ENCODE measurements around the gene NUDT22.

Gene NUDT22

DNA sequence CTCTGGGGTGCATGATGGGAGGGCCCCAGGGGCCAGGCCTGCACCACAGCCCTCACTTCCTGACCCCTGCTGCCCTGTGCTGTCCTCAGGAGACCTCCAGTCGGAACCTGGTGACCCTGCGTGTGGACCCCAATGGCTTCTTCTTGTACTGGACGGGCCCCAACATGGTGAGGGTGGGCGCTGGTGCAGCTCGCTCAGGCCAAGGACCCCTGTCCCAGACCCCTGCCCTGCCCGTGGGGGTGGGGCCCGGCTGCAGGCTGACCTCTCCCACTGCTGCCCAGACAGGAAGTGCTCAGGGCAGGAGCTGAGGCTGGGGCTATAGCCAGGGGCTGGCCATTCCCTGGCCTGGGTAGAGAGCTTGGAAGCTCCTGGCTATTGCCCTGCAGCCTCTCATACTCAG is 28.3 kb downstream of the NUDT22 start:
- DNase-seq (ENCODE audit: low read depth in 2 of 2), result no peak

DNA sequence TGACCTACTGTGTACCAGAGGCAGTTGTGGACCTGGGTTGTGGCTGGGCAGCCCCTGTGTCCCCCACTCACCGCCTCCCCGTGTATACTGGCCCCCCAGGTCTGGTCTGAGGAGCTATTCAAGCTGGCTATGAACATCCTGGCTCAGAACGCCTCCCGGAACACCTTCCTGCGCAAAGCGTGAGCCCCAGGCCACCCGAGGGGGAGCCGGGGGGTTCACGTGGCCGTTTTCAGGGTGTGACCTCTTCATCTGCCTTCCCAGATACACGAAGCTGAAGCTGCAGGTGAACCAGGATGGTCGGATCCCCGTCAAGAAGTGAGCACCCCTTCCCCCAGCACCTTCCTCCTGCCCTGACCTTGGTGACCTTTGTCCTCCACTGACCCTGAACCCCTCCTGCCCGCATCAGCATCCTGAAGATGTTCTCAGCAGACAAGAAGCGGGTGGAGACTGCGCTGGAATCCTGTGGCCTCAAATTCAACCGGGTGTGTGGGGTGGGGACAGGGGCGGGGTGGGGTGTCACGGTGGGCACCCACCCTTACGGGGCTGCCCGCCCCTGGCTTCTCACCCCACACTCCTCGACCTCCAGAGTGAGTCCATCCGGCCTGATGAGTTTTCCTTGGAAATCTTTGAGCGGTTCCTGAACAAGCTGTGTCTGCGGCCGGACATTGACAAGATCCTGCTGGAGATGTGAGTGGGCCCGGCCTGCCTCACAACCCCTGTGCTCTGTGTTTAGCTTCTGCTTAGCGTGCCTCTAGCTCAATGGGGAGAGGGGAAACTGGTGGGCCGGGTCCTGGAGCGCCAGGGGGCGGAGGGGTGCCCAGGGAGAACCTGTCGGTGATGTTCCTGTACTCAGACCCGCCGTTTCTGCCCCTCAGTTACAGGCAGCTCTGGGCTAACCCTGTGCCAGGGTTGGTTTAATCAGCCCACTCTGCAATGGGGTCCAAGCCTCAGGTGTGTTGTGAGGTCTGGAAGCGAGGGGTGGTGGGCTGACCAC is 29.4 kb downstream of the NUDT22 start:
- DNase-seq (ENCODE audit: low read depth in 2 of 2), result no peak

DNA sequence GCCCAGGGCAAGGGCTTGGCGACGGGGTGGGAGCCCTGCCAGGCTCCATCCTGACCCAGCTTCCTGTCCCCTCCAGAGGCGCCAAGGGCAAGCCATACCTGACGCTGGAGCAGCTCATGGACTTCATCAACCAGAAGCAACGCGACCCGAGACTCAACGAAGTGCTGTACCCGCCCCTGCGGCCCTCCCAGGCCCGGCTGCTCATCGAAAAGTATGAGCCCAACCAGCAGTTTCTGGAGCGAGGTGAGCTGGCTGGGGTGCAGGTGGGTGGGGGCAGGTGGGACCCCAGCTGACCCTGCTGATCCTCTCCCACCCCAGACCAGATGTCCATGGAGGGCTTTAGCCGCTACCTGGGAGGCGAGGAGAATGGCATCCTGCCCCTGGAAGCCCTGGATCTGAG is 30.2 kb downstream of the NUDT22 start:
- no peak for DNase-seq (ENCODE audit: low read depth in 2 of 2)

DNA sequence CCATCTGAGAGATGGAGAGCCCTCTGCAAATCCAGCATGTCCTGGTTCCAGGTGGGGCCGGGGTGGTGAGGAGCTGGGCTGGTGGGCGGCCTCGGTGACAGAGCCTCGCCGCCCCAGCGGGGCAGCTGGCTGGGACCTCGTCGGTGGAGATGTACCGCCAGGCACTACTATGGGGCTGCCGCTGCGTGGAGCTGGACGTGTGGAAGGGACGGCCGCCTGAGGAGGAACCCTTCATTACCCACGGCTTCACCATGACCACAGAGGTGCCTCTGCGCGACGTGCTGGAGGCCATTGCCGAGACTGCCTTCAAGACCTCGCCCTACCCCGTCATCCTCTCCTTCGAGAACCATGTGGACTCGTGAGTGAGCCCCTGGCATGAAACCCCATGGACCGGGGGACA is 32.3 kb downstream of the NUDT22 start:
- no peak for DNase-seq (ENCODE audit: low read depth in 2 of 2)

DNA sequence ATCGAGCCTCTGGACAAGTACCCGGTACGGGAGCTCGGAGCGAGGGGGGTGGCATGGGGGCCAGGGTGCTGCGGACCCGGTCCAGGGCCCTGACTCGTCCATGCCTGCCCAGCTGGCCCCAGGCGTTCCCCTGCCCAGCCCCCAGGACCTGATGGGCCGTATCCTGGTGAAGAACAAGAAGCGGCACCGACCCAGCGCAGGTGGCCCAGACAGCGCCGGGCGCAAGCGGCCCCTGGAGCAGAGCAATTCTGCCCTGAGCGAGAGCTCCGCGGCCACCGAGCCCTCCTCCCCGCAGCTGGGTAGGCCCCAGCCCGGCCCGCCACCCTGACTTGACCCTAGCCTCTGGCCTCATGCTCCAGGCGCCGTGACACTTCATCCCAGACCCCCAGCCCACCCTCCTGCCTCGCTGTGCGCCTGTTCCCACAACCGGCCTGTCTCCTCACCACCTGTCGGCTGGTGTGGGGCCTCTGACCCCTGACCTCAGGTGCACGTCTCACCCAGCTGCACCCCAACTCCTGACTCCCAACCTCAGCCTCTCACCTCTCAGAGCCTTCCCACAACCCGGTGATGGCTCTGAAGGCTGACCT is 33.0 kb downstream of the NUDT22 start:
- DNase-seq (ENCODE audit: low read depth in 2 of 2), result no peak

DNA sequence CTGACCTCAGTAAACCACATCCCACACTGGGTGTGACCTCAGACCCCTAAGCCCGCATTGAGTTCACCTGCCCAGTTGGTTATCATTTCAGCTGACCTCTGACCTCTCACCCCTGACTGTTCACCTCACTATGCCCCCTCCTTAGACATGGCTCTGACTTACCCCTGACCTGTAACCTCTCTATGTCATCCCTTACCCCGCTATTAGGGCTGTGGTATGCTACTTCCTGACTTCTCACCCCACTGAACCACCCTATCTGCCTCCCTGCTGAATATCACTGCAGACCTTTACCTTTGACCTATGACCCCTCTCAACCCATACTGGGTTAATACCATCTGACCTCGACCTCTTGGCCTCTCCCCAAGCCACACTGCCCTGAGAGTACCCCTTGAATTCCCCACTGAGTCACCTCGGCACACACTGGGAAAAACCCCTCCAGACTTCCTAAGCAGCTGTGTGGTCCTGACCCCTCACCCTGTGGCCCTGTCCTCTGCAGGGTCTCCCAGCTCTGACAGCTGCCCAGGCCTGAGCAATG is 33.5 kb downstream of the NUDT22 start:
- DNase-seq (ENCODE audit: low read depth in 2 of 2), result no peak

DNA sequence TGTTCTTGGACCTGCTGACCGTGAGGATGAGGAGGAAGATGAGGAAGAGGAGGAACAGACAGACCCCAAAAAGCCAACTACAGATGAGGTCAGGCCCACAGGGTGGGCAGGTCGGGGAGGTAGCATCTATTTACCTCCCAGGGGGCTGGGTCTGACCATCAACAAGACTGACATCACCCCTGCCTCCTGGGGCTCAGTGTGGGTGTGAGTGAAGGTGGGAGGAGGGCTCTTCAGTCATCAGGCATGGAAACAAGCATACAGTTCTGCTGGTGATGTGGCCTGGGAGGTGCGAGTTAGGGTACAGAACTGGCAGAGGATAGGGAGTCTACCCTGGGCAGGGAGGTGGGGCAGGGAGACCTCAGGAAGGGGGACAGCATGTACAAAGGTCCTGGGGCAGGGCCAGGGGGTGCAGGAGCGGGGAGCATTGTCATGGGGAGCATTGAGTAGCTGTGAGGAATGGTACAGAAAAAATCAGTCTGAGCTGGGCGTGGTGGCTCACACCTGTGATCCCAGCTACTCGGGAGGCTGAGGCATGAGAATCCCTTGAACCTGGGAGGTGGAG is 34.2 kb downstream of the NUDT22 start:
- DNase-seq (ENCODE audit: low read depth in 2 of 2), result no peak

DNA sequence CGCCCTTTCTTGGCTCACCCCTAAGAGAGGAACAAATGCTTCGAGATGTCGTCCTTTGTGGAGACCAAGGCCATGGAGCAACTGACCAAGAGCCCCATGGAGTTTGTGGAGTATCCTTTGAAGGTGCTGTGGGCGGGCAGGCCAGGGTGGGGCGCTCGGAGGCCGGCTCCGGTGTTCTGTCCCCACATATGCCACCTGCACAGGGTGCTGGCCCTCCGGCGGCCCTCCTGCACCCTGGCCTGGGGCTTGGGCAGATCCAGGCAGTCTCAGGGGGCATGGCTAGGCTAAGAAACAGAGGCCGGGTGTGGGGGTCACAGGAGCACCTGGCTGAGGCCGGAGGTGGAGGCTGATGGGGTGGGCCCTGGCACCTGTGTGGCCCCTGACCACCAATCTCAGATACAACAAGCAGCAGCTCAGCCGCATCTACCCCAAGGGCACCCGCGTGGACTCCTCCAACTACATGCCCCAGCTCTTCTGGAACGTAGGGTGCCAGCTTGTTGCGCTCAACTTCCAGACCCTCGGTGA is 35.5 kb downstream of the NUDT22 start:
- no peak for DNase-seq (ENCODE audit: low read depth in 2 of 2)

DNA sequence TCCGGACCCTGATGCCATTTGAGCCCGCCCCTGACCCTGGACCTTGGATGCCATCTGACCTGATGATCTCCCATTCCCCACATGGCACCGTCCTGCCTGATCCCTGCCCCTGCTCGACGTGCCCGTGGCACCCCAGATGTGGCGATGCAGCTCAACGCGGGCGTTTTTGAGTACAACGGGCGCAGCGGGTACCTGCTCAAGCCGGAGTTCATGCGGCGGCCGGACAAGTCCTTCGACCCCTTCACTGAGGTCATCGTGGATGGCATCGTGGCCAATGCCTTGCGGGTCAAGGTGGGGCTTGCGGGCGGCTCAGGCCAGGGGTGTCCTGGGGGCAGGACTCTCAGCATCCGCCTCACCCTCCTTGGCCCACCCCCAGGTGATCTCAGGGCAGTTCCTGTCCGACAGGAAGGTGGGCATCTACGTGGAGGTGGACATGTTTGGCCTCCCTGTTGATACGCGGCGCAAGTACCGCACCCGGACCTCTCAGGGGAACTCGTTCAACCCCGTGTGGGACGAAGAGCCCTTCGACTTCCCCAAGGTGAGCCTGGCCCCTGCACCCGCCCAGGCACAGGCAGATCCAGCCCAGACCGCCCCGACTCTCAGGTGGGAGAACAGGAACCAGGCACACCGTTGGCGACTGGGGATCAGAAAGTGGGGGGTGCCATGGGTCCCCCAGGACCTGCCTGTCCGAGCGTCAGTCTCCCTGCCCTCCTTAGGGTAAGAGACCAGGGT is 36.4 kb downstream of the NUDT22 start:
- no peak for DNase-seq (ENCODE audit: low read depth in 2 of 2)

DNA sequence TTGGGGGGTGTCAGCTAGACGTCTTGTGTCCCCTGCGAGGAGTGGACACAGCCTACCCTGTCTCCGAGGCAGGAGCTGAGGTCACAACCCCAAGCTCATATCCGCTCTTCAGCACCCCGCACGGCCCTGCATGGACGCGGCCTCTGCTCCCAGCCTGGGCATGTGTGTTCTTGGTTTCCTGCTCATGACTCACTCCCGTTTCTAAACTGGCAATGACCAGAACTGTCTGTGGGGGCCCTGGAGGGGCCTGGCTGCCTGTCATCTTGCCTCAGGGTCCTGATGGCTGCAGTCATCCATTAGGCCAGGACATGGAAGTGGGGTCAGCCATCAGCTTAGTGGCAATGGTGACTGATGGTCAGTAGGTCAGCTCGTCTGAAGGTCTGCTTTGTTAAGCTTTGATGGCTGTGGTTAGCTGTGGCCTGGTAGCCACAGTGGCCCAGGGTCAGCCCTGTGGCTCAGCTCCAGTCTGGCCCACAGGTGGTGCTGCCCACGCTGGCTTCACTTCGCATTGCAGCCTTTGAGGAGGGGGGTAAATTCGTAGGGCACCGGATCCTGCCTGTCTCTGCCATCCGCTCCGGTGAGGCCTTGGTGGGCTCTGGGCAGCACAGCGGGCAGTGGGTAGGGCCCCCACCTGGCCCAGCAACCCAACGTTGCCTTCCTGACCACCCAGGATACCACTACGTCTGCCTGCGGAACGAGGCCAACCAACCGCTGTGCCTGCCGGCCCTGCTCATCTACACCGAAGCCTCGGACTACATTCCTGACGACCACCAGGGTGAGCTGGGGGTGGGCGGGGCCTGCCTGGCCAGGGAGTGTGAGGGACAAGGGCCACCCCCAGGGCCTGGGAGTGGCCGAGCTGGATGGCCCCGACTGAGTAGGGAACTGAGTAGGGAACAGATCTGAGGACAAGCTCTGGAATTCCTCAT is 37.2 kb downstream of the NUDT22 start:
- no peak for DNase-seq (ENCODE audit: low read depth in 2 of 2)

DNA sequence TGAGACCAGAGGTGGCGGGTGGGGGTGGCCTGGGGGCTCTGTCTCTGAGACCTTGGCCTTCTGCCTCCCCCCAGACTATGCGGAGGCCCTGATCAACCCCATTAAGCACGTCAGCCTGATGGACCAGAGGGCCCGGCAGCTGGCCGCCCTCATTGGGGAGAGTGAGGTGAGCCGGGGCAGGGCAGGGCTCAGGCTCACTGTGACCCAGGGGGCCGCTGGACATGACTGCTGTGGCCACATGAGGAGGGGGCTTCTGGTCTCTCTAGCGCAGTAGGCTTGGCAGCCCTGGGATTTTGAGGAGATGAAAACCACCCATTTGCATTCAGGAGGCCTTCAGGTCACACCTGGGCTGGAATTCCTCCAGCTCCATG is 37.9 kb downstream of the NUDT22 start:
- DNase-seq (ENCODE audit: low read depth in 2 of 2), result no peak

DNA sequence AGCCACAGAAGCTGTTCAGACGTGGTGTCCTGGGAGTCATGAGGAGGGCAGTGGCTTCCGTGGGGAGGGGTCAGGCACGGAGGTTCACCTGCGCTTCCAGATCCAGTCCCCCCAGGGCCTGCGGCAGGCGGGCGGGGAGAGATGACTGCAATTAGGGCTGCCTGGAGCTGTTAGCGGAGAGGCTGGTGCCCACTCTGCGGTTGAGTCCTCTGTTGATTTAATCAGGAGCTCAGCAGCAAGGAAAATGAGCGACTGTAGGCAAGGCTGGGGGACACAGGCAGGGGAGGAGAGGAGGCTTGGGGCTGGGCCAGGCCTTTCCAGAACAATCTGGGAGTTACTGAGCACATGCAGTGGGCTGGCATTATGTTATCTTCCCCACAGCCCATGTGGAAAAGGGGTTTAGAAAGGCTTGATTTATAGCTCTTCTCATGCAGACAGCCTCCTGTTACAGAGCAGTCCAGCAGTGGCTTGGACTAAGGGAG is 38.3 kb downstream of the NUDT22 start:
- no peak for DNase-seq (ENCODE audit: low read depth in 2 of 2)

DNA sequence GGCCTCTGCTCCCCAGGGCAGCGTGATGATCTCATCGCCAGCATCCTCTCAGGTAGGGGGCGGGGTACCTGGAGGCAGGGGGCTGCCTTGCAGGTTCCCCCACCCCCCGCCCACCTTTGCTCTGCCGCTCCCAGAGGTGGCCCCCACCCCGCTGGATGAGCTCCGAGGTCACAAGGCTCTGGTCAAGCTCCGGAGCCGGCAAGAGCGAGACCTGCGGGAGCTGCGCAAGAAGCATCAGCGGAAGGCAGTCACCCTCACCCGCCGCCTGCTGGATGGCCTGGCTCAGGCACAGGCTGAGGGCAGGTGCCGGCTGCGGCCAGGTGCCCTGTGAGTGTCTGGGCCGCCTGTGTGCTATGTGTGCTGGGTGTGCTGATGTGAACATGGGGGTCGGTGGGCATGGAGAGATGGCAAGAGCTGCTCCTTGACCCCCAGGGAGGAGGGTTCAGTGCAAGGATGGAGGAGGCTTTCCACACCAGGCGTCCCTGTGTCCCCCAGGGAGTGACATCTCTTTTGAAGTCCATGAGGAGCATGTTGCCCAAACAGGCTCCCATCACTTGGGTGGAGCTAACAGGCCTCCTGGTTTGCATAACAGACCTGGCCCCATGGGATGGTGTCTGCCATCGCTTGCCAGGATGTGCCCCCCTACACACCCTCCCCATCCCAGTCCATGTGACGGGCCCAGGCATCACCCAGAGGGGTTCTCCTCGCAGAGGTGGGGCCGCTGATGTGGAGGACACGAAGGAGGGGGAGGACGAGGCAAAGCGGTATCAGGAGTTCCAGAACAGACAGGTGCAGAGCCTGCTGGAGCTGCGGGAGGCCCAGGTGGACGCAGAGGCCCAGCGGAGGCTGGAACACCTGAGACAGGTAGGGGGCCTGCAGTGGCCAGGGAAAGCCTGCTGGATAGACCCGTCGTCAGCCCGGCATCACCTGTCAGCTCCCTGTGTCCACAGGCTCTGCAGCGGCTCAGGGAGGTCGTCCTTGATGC is 39.4 kb downstream of the NUDT22 start:
- no peak for DNase-seq (ENCODE audit: low read depth in 2 of 2)

DNA sequence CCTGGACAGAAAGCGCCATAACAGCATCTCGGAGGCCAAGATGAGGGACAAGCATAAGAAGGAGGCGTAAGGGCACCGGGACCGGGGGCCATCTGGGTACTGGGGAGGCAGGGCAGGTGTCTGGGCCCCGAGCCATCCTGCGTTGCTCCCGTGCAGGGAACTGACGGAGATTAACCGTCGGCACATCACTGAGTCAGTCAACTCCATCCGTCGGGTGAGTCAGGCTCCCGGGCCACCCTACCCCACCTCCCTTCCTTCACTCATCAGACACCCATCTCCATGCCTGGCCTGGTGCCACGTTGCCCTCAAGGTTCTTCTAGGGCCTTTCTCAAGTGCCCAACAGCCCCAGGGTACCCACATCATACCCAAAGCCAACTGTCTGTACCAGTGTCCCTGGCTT is 40.3 kb downstream of the NUDT22 start:
- no peak for DNase-seq (ENCODE audit: low read depth in 2 of 2)

DNA sequence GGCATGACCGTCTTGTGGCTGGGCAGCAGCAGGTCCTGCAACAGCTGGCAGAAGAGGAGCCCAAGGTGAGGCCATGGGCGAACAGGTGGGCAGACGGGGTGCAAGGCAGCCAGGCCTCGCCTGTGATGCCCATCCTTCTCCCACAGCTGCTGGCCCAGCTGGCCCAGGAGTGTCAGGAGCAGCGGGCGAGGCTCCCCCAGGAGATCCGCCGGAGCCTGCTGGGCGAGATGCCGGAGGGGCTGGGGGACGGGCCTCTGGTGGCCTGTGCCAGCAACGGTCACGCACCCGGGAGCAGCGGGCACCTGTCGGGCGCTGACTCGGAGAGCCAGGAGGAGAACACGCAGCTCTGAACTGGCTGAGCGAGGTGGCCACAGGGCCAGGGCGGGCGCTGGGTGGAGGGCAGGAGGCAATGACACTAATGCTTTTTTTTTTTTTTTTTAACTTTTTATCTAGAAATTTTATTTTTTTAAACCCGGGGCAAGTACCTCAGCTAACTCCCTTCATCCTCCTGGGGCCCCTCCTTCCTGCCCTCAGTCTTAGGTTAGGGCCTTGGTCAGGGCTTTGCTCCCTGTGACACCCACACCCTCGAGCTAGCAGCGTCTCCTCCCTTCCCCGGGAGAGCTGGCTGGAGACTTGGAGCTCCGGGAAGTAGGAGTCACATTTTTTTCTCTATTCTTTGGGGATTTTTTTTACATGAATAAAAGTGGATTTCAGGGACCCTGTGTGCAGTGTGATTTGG is 41.3 kb downstream of the NUDT22 start:
- no peak for DNase-seq (ENCODE audit: low read depth in 2 of 2)

DNA sequence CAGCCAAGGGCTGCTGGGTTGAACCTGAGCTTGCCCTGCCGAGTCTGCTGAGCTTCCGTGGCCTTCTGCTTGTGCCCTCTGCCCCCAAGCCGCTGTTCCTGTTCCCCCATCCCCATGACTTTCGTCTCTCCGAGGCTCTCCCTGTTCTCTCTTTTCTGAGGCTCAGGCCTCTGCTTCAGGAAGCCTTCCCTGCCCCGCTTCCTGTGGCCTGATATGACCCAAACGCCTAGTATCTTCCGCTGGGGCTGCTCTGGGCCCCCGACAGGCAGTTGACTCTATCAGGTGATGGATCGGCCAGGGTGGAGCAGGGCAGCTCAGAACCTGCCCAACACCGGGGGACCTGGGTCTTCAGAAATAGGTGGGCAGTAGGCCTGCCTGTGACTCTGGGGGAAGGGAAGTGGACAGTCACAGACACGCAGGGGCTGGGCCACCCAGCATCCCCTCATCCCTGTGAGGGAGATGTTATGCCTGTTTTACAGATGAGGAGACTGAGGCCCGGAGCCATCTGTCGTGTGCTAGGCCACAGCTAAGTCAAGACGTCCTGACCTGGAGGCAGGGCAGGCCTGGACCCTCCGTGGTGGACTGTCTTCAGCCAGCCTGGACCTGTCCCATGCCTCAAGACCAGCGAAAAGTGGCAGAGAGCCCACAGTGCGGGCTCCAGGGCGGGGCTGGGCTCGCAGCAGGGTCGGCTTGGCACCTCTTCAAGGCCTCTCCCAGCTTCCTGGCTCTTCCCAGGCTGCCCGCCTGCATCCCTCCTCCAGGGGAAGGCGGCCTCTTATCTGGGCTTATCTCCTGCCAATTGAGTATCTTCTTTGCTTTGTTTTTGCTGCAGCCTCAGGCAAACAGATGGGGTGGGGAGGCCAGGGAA is 42.2 kb downstream of the NUDT22 start:
- no peak for DNase-seq (ENCODE audit: low read depth in 2 of 2)

DNA sequence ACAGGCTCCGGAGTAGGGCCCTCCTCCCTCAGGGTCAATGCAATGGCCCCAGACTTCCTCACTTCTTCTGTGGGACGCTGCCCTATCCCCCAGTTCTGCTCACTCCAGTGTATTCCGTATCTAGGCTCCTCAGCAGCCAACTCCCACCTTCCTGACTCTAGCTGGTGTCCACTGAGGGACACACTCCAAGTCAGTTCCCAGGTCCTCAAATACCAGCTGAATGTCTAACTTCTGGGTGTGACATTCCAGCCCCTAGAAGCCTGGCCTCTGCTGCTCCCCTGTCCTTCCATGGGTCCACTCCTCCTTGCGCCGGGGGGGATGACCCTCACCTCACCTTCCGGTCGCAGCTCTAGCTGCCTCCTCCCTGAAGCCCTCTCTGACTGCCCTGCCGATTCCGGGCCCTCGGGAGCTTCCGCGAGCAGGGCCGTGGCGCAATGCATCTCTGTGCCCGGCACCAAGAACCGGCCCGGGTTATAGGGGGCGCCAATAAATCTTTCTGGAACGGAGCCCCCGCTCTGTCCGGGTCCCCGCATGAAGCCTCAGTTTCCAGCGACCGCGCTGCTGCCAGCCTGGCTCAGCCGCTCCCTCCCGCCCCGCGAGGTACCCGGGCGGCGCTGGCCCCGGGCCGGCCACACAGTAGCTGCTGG is 42.9 kb downstream of the NUDT22 start:
- peak; percentile 23 to 54 for DNase-seq (ENCODE audit: low read depth in 2 of 2)

Data from stimulated activated CD4-positive, alpha-beta T cell treated with anti-CD3 and anti-CD28 coated beads, Interleukin-12 subunit alpha, Interleukin-12 subunit beta, amount 100 ng/mL, for 24 hours (primary cell).